A549 (cell line): ENCODE data around the gene NIT2.
"Not testable (repeated sequence)": the region's sequence is repeated elsewhere in the genome, so short reads cannot be mapped to it uniquely, and the experiment has no call there.

Experiments used
- CTCF ChIP-seq: fragments of >200 bp; sonication (Bioruptor Twin); formaldehyde crosslinking; IDR thresholded peaks from 3 replicates; pipeline ENCODE4 v1.5.1; 2016
- NR3C1 ChIP-seq: fragments of >200 bp; sonication (Bioruptor Twin); formaldehyde crosslinking; IDR thresholded peaks from 3 replicates; pipeline ENCODE4 v1.6.1; 2017
- SMC3 ChIP-seq: fragments of >200 bp; sonication (Bioruptor Twin); formaldehyde crosslinking; IDR thresholded peaks from 3 replicates; pipeline ENCODE4 v1.6.1; 2018; ENCODE audit warnings: inconsistent platforms

DNA sequence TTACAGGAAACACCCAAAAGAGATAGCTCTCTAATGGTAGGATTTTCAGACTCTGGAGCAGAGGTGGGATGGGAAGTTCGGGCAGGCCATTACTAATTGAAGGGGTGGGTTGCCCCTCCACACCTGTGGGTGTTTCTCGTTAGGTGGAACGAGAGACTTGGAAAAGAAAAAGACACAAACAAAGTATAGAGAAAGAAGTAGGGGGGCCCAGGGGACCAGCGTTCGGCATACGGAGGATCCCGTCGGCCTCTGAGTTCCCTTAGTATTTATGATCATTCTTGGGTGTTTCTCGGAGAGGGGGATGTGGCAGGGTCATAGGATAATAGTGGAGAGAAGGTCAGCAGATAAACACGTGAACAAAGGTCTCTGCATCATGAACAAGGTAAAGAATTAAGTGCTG is 1.7 kb downstream of the NIT2 start:
- TF ChIP-seq CTCF, SMC3, NR3C1: not testable (repeated sequence)
